Measurements from ENCODE around the gene COPS8. TPM values are rescaled to one million over a fixed set of nuclear protein-coding genes. Genes with fewer than 3 reads are reported as not detected.

The COPS8 gene
- polyA plus RNA-seq, 3 donors: 20.5 to 39.2 (median 36.4) TPM

GRCh38 chr2:237113026-237113795 lies 27.5 kb downstream of the COPS8 start:
- no peak overlapping the region for H2AFZ ChIP-seq (ENCODE audit: insufficient read depth, low read depth, low read length, poor library complexity, severe bottlenecking)
- Mint-ChIP-seq H3K27me3 (ENCODE audit: low read depth in 3 of 3) (peaks cover 2 to 3% (median 3%) of the 10 kb centered on the region in 3 donors), H3K4me3 (no peak overlapping the region), H3K27ac (no peak overlapping the region), H3K4me1 (peaks cover 6% of the 10 kb centered on the region), H3K36me3 (no peaks in the 10 kb centered on the region), H3K9me3 (peaks cover 1 to 12% (median 4%) of the 10 kb centered on the region in 7 donors)
- no peaks in the 10 kb centered on the region for H4K20me1 ChIP-seq (ENCODE audit: insufficient read depth, low read length)
- TF ChIP-seq CTCF (IDR thresholded peaks at IDR 0.05): no peak
- H3K27me3 ChIP-seq (ENCODE audit: control insufficient read depth in 2 of 2, insufficient read depth in 2 of 2, low read length in 2 of 2): no peaks in the 10 kb centered on the region
- intact Hi-C loops (cut with micrococcal nuclease): no loop called here
- H3K9ac ChIP-seq (ENCODE audit: insufficient read depth, low read length, poor library complexity, severe bottlenecking): no peak overlapping the region
- H3K27ac ChIP-seq (ENCODE audit: low read depth in 1 of 2, low read length in 2 of 2): no peak overlapping the region
- no peak for DNase-seq
- no CpG with 5 or more reads among the region's 4 CpGs for WGBS (ENCODE audit: insufficient coverage)
- H3K4me2 ChIP-seq (replicated peaks; ENCODE audit: extremely low read depth, low read length, poor library complexity, severe bottlenecking): no peak overlapping the region
- H3K36me3 ChIP-seq (replicated peaks in 1 of 2; ENCODE audit: control insufficient read depth in 1 of 2, insufficient read depth in 2 of 2, low read length in 2 of 2): no peaks in the 10 kb centered on the region
- H3K4me3 ChIP-seq (replicated peaks in 1 of 3; ENCODE audit: low read depth in 2 of 3, low read length in 3 of 3): no peak overlapping the region
- H3K79me2 ChIP-seq (ENCODE audit: insufficient read depth, low read length): no peaks in the 10 kb centered on the region
- no peaks in the 10 kb centered on the region for H3K9me3 ChIP-seq (replicated peaks in 1 of 2; ENCODE audit: control insufficient read depth in 1 of 2, insufficient read depth in 1 of 2, low read length in 2 of 2)
- H3K4me1 ChIP-seq (ENCODE audit: control insufficient read depth in 1 of 2, insufficient read depth in 2 of 2, low read length in 2 of 2): peaks cover 4 to 7% of the 10 kb centered on the region in 2 donors

GRCh38 chr2:237115870-237116269 lies 30.2 kb downstream of the COPS8 start:
- WGBS (ENCODE audit: insufficient coverage): 100% methylated on average over 1 of the region's 3 CpGs
- no peak overlapping the region for H3K9ac ChIP-seq (ENCODE audit: insufficient read depth, low read length, poor library complexity, severe bottlenecking)
- H3K36me3 Mint-ChIP-seq: no peaks in the 10 kb centered on the region
- no peaks in the 10 kb centered on the region for H3K27me3 ChIP-seq (ENCODE audit: control insufficient read depth in 2 of 2, insufficient read depth in 2 of 2, low read length in 2 of 2)
- H3K27ac ChIP-seq (ENCODE audit: low read depth in 1 of 2, low read length in 2 of 2): no peak overlapping the region
- peaks cover 11% of the 10 kb centered on the region for H3K4me1 Mint-ChIP-seq
- no peaks in the 10 kb centered on the region for H3K9me3 Mint-ChIP-seq
- intact Hi-C loops (cut with micrococcal nuclease): no loop called here
- H3K27me3 Mint-ChIP-seq (ENCODE audit: low read depth in 3 of 3): peaks cover 0 to 5% (median 2%) of the 10 kb centered on the region in 3 donors
- H3K4me3 ChIP-seq (replicated peaks in 1 of 3; ENCODE audit: low read depth in 2 of 3, low read length in 3 of 3): no peak overlapping the region
- H3K79me2 ChIP-seq (ENCODE audit: insufficient read depth, low read length): no peaks in the 10 kb centered on the region
- no peaks in the 10 kb centered on the region for H4K20me1 ChIP-seq (ENCODE audit: insufficient read depth, low read length)
- no peak for DNase-seq
- no peak for TF ChIP-seq CTCF (IDR thresholded peaks at IDR 0.05)
- no peaks in the 10 kb centered on the region for H3K36me3 ChIP-seq (replicated peaks in 1 of 2; ENCODE audit: control insufficient read depth in 1 of 2, insufficient read depth in 2 of 2, low read length in 2 of 2)
- no peak overlapping the region for H3K4me2 ChIP-seq (replicated peaks; ENCODE audit: extremely low read depth, low read length, poor library complexity, severe bottlenecking)
- no peaks in the 10 kb centered on the region for H3K9me3 ChIP-seq (replicated peaks in 1 of 2; ENCODE audit: control insufficient read depth in 1 of 2, insufficient read depth in 1 of 2, low read length in 2 of 2)
- peak overlapping the region in 3 of 7 donors; percentile 24 to 41 (median 32) for H3K27ac Mint-ChIP-seq
- no peak overlapping the region for H2AFZ ChIP-seq (ENCODE audit: insufficient read depth, low read depth, low read length, poor library complexity, severe bottlenecking)
- peaks cover 7 to 8% of the 10 kb centered on the region in 2 donors for H3K4me1 ChIP-seq (ENCODE audit: control insufficient read depth in 1 of 2, insufficient read depth in 2 of 2, low read length in 2 of 2)
- H3K4me3 Mint-ChIP-seq: no peak overlapping the region
